ENCODE results near the gene GSTA5. TPM values are rescaled to one million over a fixed set of nuclear protein-coding genes. Genes with fewer than 3 reads are reported as not detected.
A peak's percentile ranks its signal among the peaks of the same experiment; 100 is the strongest.

The GSTA5 gene
- total RNA-seq (not detected), polyA plus RNA-seq (not detected)
- long read RNA-seq, donor 1: 0 reads
- long read RNA-seq, donor 2: 0 reads
- long read RNA-seq, donor 3: 0 reads
- long read RNA-seq, donor 4: 0 reads

GRCh38 chr6:52840763-52841585 lies at the start of gene GSTA5:
Gene GSTA5, minus strand, starts transcription at chr6:52840813.
- Histone ChIP-seq H3K4me1 (ENCODE audit: control insufficient read depth, insufficient read depth, low read length) (no peaks in the 10 kb centered on the region), H3K4me3 (ENCODE audit: low read length) (no peak within 1 kb of the TSS), H3K27ac (ENCODE audit: low read length) (no peak within 1 kb of the TSS), H3K27me3 (ENCODE audit: control insufficient read depth, insufficient read depth) (no peaks in the 10 kb centered on the region), H3K9me3 (ENCODE audit: control insufficient read depth, low read length) (no peaks in the 10 kb centered on the region)
- DNase-seq (no peak), ATAC-seq (no peak)
- intact Hi-C loops (cut with DNase I): no loop called here
- WGBS: 79% methylated on average over 5 of the region's 5 CpGs

- DNase-seq: no peak
- Histone ChIP-seq H3K9me3 (ENCODE audit: control insufficient read depth, low read length) (no peaks in the 10 kb centered on the region), H3K27me3 (ENCODE audit: control insufficient read depth, insufficient read depth) (no peaks in the 10 kb centered on the region), H3K27ac (ENCODE audit: low read length) (no peak overlapping the region), H3K4me1 (ENCODE audit: control insufficient read depth, insufficient read depth, low read length) (no peaks in the 10 kb centered on the region), H3K4me3 (ENCODE audit: low read length) (no peak overlapping the region)
- 78% methylated on average over 3 of the region's 3 CpGs for WGBS
- ATAC-seq: no peak
- intact Hi-C loops (cut with DNase I): no loop called here
Observed at GRCh38 chr6:52890018-52890417, 49.4 kb upstream of the GSTA5 start.

- Histone ChIP-seq H3K4me1 (ENCODE audit: control insufficient read depth, insufficient read depth, low read length) (no peaks in the 10 kb centered on the region), H3K27ac (ENCODE audit: low read length) (no peak overlapping the region), H3K4me3 (ENCODE audit: low read length) (no peak overlapping the region), H3K27me3 (ENCODE audit: control insufficient read depth, insufficient read depth) (no peaks in the 10 kb centered on the region), H3K9me3 (ENCODE audit: control insufficient read depth, low read length) (no peaks in the 10 kb centered on the region)
- ATAC-seq (no peak), DNase-seq (no peak)
- intact Hi-C loops (cut with DNase I): no loop called here
- WGBS: 83% methylated on average over 3 of the region's 3 CpGs
Observed at GRCh38 chr6:52887910-52888524, 47.4 kb upstream of the GSTA5 start.

- H3K27me3 ChIP-seq (ENCODE audit: control insufficient read depth, insufficient read depth): no peaks in the 10 kb centered on the region
- ATAC-seq (peak; percentile 98 to 99), DNase-seq (peak; percentile 50 to 78 (median 73))
- WGBS: 13% methylated on average over 18 of the region's 18 CpGs
- intact Hi-C loops (cut with DNase I): no loop called here
- peak overlapping the region; percentile 42 for H3K4me3 ChIP-seq (ENCODE audit: low read length)
- no peak overlapping the region for H3K27ac ChIP-seq (ENCODE audit: low read length)
- no peaks in the 10 kb centered on the region for H3K9me3 ChIP-seq (ENCODE audit: control insufficient read depth, low read length)
- H3K4me1 ChIP-seq (ENCODE audit: control insufficient read depth, insufficient read depth, low read length): no peaks in the 10 kb centered on the region
Observed at GRCh38 chr6:52881996-52882841, 41.6 kb upstream of the GSTA5 start.

GRCh38 chr6:52881662-52881995 lies 41.0 kb upstream of the GSTA5 start:
- Histone ChIP-seq H3K27ac (ENCODE audit: low read length) (no peak overlapping the region), H3K27me3 (ENCODE audit: control insufficient read depth, insufficient read depth) (no peaks in the 10 kb centered on the region), H3K9me3 (ENCODE audit: control insufficient read depth, low read length) (no peaks in the 10 kb centered on the region), H3K4me3 (ENCODE audit: low read length) (peak overlapping the region; percentile 42), H3K4me1 (ENCODE audit: control insufficient read depth, insufficient read depth, low read length) (no peaks in the 10 kb centered on the region)
- DNase-seq (no peak), ATAC-seq (peak in 1 of 2 donors; percentile 52)
- intact Hi-C loops (cut with DNase I): no loop called here
- 63% methylated on average over 4 of the region's 4 CpGs for WGBS

GRCh38 chr6:52877786-52878185 lies 37.2 kb upstream of the GSTA5 start:
- intact Hi-C loops (cut with DNase I): no loop called here
- H3K4me3 ChIP-seq (ENCODE audit: low read length): no peak overlapping the region
- 77% methylated on average over 2 of the region's 2 CpGs for WGBS
- no peak for DNase-seq
- no peak overlapping the region for H3K27ac ChIP-seq (ENCODE audit: low read length)
- H3K9me3 ChIP-seq (ENCODE audit: control insufficient read depth, low read length): no peaks in the 10 kb centered on the region
- H3K4me1 ChIP-seq (ENCODE audit: control insufficient read depth, insufficient read depth, low read length): no peaks in the 10 kb centered on the region
- H3K27me3 ChIP-seq (ENCODE audit: control insufficient read depth, insufficient read depth): no peaks in the 10 kb centered on the region
- no peak for ATAC-seq

GRCh38 chr6:52877168-52877567 lies 36.6 kb upstream of the GSTA5 start:
- ATAC-seq: no peak
- intact Hi-C loops (cut with DNase I): no loop called here
- Histone ChIP-seq H3K27me3 (ENCODE audit: control insufficient read depth, insufficient read depth) (no peaks in the 10 kb centered on the region), H3K27ac (ENCODE audit: low read length) (no peak overlapping the region), H3K4me3 (ENCODE audit: low read length) (no peak overlapping the region), H3K9me3 (ENCODE audit: control insufficient read depth, low read length) (no peaks in the 10 kb centered on the region), H3K4me1 (ENCODE audit: control insufficient read depth, insufficient read depth, low read length) (no peaks in the 10 kb centered on the region)
- 51% methylated on average over 3 of the region's 3 CpGs for WGBS
- DNase-seq: no peak

- Histone ChIP-seq H3K9me3 (ENCODE audit: control insufficient read depth, low read length) (no peaks in the 10 kb centered on the region), H3K27me3 (ENCODE audit: control insufficient read depth, insufficient read depth) (no peaks in the 10 kb centered on the region), H3K4me1 (ENCODE audit: control insufficient read depth, insufficient read depth, low read length) (no peaks in the 10 kb centered on the region), H3K27ac (ENCODE audit: low read length) (no peak overlapping the region), H3K4me3 (ENCODE audit: low read length) (no peak overlapping the region)
- 89% methylated on average over 7 of the region's 7 CpGs for WGBS
- ATAC-seq (no peak), DNase-seq (no peak)
- intact Hi-C loops (cut with DNase I): no loop called here
Observed at GRCh38 chr6:52876056-52876787, 35.6 kb upstream of the GSTA5 start.

GRCh38 chr6:52872031-52872430 lies 31.4 kb upstream of the GSTA5 start:
- H3K27me3 ChIP-seq (ENCODE audit: control insufficient read depth, insufficient read depth): no peaks in the 10 kb centered on the region
- no peaks in the 10 kb centered on the region for H3K9me3 ChIP-seq (ENCODE audit: control insufficient read depth, low read length)
- no peak overlapping the region for H3K4me3 ChIP-seq (ENCODE audit: low read length)
- intact Hi-C loops (cut with DNase I): no loop called here
- WGBS: 41% methylated on average over 4 of the region's 4 CpGs
- no peaks in the 10 kb centered on the region for H3K4me1 ChIP-seq (ENCODE audit: control insufficient read depth, insufficient read depth, low read length)
- ATAC-seq (no peak), DNase-seq (no peak)
- H3K27ac ChIP-seq (ENCODE audit: low read length): no peak overlapping the region

- WGBS: 50% methylated on average over 3 of the region's 3 CpGs
- ATAC-seq (no peak), DNase-seq (no peak)
- intact Hi-C loops (cut with DNase I): no loop called here
- Histone ChIP-seq H3K4me1 (ENCODE audit: control insufficient read depth, insufficient read depth, low read length) (no peaks in the 10 kb centered on the region), H3K27ac (ENCODE audit: low read length) (no peak overlapping the region), H3K27me3 (ENCODE audit: control insufficient read depth, insufficient read depth) (no peaks in the 10 kb centered on the region), H3K4me3 (ENCODE audit: low read length) (no peak overlapping the region), H3K9me3 (ENCODE audit: control insufficient read depth, low read length) (no peaks in the 10 kb centered on the region)
Observed at GRCh38 chr6:52871621-52872020, 31.0 kb upstream of the GSTA5 start.
